ENCODE measurements around the gene RNF20. TPM values are rescaled to one million over a fixed set of nuclear protein-coding genes. Genes with fewer than 3 reads are reported as not detected.

Gene RNF20
- total and polyA plus RNA-seq, 2 of the 13 experiments (the other 11 are each of a cell fraction or from before 2014, with no cell fraction given), result 12.7 to 37.6 TPM

GRCh38 chr9:101533334-101534204 lies at the start of gene RNF20 (continued):
- TF ChIP-seq RNF219 (CRISPR knock-in tag; IDR thresholded peaks at IDR 0.05) (no peak), ZNF333 (CRISPR knock-in tag; IDR thresholded peaks at IDR 0.05; ENCODE audit: borderline replicate concordance) (no peak), PLRG1 (conservative IDR thresholded peaks at IDR 0.05) (no peak), TOPORS (CRISPR knock-in tag; IDR thresholded peaks at IDR 0.05) (peak; percentile 90), ZNF337 (CRISPR knock-in tag; IDR thresholded peaks at IDR 0.05; ENCODE audit: borderline replicate concordance, low read depth) (no peak), ZNF556 (CRISPR knock-in tag; IDR thresholded peaks at IDR 0.05; ENCODE audit: borderline replicate concordance) (peak; percentile 61; the same call in 1 of the 2 replicates), MTF1 (CRISPR knock-in tag; IDR thresholded peaks at IDR 0.05) (no peak), ZNF232 (CRISPR knock-in tag; IDR thresholded peaks at IDR 0.05; ENCODE audit: borderline replicate concordance) (peak; percentile 21; the same call in 1 of the 2 replicates), ZBTB37 (CRISPR knock-in tag; IDR thresholded peaks at IDR 0.05) (no peak), NR3C1 (CRISPR knock-in tag; IDR thresholded peaks at IDR 0.05) (no peak), ZNF597 (CRISPR knock-in tag; IDR thresholded peaks at IDR 0.05) (no peak), ZMAT3 (CRISPR knock-in tag; conservative IDR thresholded peaks at IDR 0.05) (0 out of 2 replicates have a peak, but pooled peaks have one; percentile 49), ZNF781 (CRISPR knock-in tag; IDR thresholded peaks at IDR 0.05; ENCODE audit: borderline replicate concordance, not compliant biosample characterization) (no peak), GABPA (IDR thresholded peaks at IDR 0.05; ENCODE audit: low read depth, low read length) (peak; percentile 89), GABPA (CRISPR knock-in tag; IDR thresholded peaks at IDR 0.05; ENCODE audit: low read depth) (peak; percentile 100), ERF (CRISPR knock-in tag; IDR thresholded peaks at IDR 0.05) (peak; percentile 81), ZNF552 (CRISPR knock-in tag; IDR thresholded peaks at IDR 0.05; ENCODE audit: borderline replicate concordance) (no peak), SP140L (CRISPR knock-in tag; IDR thresholded peaks at IDR 0.05; ENCODE audit: borderline replicate concordance) (no peak), CCDC6 (CRISPR knock-in tag; IDR thresholded peaks at IDR 0.05) (peak; percentile 32; the same call in 1 of the 2 replicates), FOXO4 (CRISPR knock-in tag; conservative IDR thresholded peaks at IDR 0.05) (no peak), IRF1 (CRISPR knock-in tag; IDR thresholded peaks at IDR 0.05; ENCODE audit: low read depth) (no peak)

Measured in HepG2 (cell line).